CD4-positive, alpha-beta T cell treated with Interleukin-1 beta for 1 hour (primary cell): Measurements from ENCODE around the gene CBX8.

ENCODE experiments used
- DNase-seq, 2 donors: peaks; one replicate each; pipeline ENCODE4 v3.0.0-alpha.2; 2020 to 2022

Gene CBX8

GRCh38 chr17:79791735-79792161 is 5.1 kb downstream of the CBX8 start:
- no peak for DNase-seq

- DNase-seq, result no peak
These were observed 5.8 kb downstream of the CBX8 start for GRCh38 chr17:79790805-79791734.

- DNase-seq, result peak in 1 of 2 donors; percentile 33
These were observed 6.7 kb downstream of the CBX8 start for GRCh38 chr17:79789943-79790804.

DNA sequence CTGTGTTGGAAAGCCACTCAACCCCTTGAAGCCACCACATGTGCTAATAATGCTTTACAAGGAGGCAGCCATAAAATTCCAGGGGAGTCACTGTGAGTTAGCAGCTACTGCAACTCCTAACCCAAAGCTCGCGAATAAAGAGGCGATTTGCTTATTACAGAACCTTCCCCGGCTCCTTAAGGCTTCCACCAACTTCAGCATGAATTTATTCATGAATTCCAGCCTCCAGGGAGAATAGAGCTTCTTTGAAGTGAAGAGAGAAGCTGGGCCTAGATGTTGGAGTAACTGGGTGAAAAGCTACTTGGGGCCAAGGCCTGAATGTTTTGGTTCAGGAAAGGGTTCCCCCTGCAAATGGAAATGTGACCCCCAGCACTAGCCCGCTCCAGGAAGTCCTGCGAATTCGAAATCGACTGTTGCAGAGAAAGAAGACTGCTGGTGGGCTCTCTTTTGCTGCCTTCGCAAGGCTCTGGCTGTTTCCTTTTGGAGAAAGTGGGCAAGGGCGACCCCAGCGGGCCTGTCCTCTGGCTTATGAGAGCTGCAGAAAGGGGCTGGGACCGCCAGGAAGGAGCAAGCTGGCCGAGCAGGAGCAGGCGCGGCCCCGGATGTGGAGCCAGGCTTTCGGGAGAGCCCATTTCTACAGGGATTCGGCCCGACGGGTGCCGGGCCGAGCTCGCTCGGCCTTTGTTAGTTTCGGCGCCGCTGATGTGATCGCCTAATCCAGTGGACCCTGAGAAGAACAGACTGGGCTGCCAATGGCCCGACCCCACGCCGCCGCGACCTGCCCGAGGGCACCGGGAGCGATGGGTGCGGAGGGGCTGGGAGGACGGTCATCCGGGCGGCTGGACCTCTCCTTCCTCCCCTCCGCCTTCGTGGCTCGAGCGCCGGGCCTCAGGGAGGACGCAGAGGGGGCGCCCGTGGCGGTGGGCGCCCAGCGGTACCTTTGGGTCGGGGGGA is 7.6 kb downstream of the CBX8 start:
- DNase-seq, result no peak

GRCh38 chr17:79788455-79788854 is 8.4 kb downstream of the CBX8 start:
- DNase-seq, result no peak

- no peak for DNase-seq
These were observed 9.8 kb downstream of the CBX8 start for GRCh38 chr17:79786930-79787643.

- no peak for DNase-seq
These were observed 10.7 kb downstream of the CBX8 start for GRCh38 chr17:79785900-79786810.

DNA sequence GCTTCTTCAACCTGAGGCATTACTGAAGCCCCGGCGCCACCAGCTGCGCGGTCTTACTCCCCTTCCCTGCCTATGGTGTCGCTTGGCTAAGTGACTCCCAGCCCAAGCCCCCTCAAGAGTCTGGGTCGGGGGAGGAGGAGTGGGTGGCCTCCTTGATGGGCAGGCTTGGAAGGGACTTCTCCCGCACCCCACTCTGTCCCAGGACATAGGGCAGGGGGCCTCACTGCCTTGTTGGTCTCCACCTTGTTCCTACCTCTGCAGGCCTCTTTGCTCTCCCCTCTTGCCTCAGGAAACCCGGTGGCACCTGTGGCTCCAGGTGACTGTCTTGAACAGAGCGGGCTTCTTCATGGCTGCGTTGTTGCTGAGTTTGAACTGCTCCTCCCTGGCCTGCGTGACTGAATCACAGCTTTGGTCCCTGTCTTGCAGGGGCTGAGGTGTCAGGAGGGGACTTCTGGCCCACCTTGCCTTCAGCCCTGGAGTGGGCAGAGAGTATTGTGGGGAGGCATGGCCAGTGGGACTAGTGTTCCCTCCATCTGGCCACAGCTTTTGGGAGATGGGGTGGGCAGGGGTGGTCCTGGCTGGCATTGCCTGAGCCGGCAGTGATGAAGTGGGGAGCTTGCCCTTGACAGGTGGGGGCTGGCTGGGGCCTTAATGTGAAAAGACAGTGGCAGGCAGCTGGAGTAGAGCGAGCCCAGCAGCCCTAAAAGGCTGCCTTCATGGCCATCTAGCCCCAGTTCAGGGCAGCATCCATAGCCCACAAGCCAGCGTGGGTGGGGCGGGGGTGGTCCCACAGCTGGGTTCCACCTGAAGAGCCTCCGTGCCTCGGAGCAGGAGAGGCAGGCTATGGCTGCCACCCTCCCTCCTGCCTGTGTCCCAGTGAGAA is 11.6 kb downstream of the CBX8 start:
- no peak for DNase-seq

DNA sequence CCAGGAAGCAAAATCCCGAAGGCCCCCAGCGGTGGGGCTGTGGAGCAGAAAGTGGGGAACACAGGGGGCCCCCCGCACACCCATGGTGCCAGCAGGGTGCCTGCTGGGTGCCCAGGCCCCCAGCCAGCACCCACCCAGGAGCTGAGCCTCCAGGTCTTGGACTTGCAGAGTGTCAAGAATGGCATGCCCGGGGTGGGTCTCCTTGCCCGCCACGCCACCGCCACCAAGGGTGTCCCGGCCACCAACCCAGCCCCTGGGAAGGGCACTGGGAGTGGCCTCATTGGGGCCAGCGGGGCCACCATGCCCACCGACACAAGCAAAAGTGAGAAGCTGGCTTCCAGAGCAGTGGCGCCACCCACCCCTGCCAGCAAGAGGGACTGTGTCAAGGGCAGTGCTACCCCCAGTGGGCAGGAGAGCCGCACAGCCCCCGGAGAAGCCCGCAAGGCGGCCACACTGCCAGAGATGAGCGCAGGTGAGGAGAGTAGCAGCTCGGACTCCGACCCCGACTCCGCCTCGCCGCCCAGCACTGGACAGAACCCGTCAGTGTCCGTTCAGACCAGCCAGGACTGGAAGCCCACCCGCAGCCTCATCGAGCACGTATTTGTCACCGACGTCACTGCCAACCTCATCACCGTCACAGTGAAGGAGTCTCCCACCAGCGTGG is 12.4 kb downstream of the CBX8 start:
- DNase-seq, result no peak

DNA sequence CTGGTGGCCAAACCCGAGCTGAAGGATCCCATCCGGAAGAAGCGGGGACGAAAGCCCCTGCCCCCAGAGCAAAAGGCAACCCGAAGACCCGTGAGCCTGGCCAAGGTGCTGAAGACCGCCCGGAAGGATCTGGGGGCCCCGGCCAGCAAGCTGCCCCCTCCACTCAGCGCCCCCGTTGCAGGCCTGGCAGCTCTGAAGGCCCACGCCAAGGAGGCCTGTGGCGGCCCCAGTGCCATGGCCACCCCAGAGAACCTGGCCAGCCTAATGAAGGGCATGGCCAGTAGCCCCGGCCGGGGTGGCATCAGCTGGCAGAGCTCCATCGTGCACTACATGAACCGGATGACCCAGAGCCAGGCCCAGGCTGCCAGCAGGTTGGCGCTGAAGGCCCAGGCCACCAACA is 13.0 kb downstream of the CBX8 start:
- DNase-seq, result no peak

DNA sequence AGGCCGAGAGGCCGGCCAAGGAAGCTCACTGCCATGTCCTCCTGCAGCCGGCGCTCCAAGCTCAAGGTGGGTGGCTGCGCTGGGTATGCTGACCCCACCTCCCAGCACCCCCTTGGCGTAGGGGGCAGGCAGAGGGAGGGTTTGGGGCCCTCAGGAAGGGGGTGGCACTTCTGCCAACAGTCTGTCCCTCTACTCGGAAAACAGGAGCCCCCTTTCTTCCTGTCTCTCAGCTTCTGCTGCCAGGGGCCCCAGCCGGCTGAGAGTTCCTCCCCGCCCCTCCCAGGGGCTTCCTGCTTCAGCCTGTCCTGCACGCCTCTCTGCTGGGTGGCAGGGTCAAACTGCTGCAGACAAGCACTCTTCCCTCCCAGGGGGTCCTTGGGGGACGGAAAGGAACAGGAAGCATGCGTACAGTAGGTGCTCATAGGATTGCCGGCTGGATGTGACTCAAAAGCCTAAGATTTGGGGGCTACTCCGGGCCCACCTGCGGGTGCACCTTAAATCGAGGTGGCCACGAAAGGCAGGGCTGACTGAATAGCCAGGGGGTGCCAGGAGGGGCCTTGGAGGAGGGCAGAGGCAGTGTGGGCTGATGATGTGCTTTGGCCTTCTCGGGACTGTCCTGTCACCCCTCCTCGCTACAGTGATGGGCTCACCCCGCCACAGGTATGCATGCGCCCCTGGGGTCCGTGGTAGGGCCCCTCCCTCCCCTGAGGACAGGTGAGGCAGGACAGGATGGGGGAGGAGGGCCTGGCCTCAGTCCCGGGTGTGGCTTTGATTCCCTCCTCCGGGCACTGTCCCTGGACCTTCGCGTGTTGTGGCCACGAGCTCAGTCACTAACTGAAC is 14.9 kb downstream of the CBX8 start:
- DNase-seq, result no peak

GRCh38 chr17:79781012-79781650 is 15.7 kb downstream of the CBX8 start:
- no peak for DNase-seq

DNA sequence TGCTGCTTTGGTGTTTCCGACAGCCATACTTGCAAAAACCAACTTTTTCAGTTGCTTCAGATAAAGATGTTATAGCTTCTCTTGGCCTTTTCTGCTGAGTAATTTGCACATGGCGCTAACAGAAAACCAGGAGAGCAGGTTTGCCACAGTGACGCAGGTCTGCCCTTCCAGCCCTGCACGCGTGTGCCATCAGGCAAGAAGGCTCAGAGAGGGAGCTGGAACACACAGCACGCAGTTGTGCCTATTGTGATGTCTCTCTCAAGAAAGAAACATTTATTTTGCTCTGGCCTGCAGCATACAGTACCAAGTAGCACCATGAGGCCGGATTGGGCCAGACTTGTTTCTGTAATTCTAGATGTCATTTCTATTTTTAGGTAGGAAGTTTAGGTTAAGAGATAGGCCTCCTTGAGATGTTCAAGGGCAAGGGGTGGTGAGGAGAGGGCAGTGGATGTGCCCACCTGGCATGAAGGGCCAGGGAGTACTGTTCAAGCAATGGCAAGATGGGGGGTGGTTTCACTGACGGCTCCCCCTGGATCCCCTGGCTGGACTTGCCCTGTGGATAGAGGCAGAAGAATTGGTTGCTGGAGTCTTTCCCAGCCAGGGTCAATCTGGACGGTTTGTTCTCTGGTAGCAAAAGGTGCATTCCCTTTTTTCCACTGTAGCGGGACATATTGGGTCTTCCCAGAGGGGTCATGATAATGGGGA is 17.1 kb downstream of the CBX8 start:
- no peak for DNase-seq

GRCh38 chr17:79779084-79779529 is 17.8 kb downstream of the CBX8 start:
- DNase-seq, result no peak

- DNase-seq, result no peak
These were observed 18.3 kb downstream of the CBX8 start for GRCh38 chr17:79778504-79779083.

GRCh38 chr17:79777894-79778503 is 18.9 kb downstream of the CBX8 start, which contains the start of gene CBX2:
Gene CBX2, plus strand, starts transcription at chr17:79778148. Its CDS starts 88 bp downstream, at chr17:79778236.
- DNase-seq, result peak; percentile 84 to 88
